T-helper 2 cell treated with Interferon-gamma antibody and Interleukin-4, amounts not matched to agents 5 μg/mL and 100 μg/mL, for 36 hours (primary cell): ENCODE results near the gene KCNJ12.
"Not testable (repeated sequence)": the region's sequence is repeated elsewhere in the genome, so short reads cannot be mapped to it uniquely, and the experiment has no call there.

Source experiments
- DNase-seq: peaks from one replicate; pipeline ENCODE4 v3.0.0; 2021; ENCODE audit warnings: low spot score
- H3K27ac Mint-ChIP-seq: one replicate; pipeline ENCODE4 v1.8.0; 2021; ENCODE audit warnings: mild to moderate bottlenecking, mixed read lengths
- H3K27me3 Mint-ChIP-seq: one replicate; pipeline ENCODE4 v1.8.0; 2021; ENCODE audit warnings: low read depth, mixed read lengths
- H3K36me3 Mint-ChIP-seq: one replicate; pipeline ENCODE4 v1.8.0; 2021; ENCODE audit warnings: low read depth, mixed read lengths
- H3K4me1 Mint-ChIP-seq: one replicate; pipeline ENCODE4 v1.8.0; 2021; ENCODE audit warnings: low read depth, mixed read lengths
- H3K4me3 Mint-ChIP-seq: one replicate; pipeline ENCODE4 v1.8.0; 2022; ENCODE audit warnings: mild to moderate bottlenecking, moderate library complexity, mixed read lengths
- H3K9me3 Mint-ChIP-seq: one replicate; pipeline ENCODE4 v1.8.0; 2021; ENCODE audit warnings: mixed read lengths

The KCNJ12 gene

GRCh38 chr17:21376081-21376758 is at the start of gene KCNJ12:
TSS of gene KCNJ12 (plus strand) at chr17:21376357. CDS start at chr17:21415343, 38,986 bp downstream.
- Mint-ChIP-seq H3K27me3 (peaks cover 29% of the 10 kb centered on the region), H3K4me1 (no peaks in the 10 kb centered on the region), H3K27ac (no peak within 1 kb of the TSS), H3K36me3 (no peaks in the 10 kb centered on the region), H3K4me3 (no peak within 1 kb of the TSS), H3K9me3 (no peaks in the 10 kb centered on the region)
- no peak for DNase-seq

GRCh38 chr17:21327921-21328320 is 48.2 kb upstream of the KCNJ12 start:
- H3K9me3 Mint-ChIP-seq, H3K4me3 Mint-ChIP-seq, H3K27ac Mint-ChIP-seq, H3K4me1 Mint-ChIP-seq, H3K36me3 Mint-ChIP-seq, DNase-seq: not testable (repeated sequence)
- H3K27me3 Mint-ChIP-seq: peaks cover 17% of the 10 kb centered on the region

- not testable (repeated sequence) for H3K27ac Mint-ChIP-seq, H3K9me3 Mint-ChIP-seq, DNase-seq, H3K4me3 Mint-ChIP-seq, H3K36me3 Mint-ChIP-seq, H3K4me1 Mint-ChIP-seq
- peaks cover 11% of the 10 kb centered on the region for H3K27me3 Mint-ChIP-seq
Measured at GRCh38 chr17:21328778-21329177, 47.4 kb upstream of the KCNJ12 start.

- no peaks in the 10 kb centered on the region for H3K36me3 Mint-ChIP-seq
- H3K4me3 Mint-ChIP-seq: no peak overlapping the region
- no peak for DNase-seq
- H3K9me3 Mint-ChIP-seq: peaks cover 5% of the 10 kb centered on the region
- no peak overlapping the region for H3K27ac Mint-ChIP-seq
- H3K27me3 Mint-ChIP-seq: peaks cover 3% of the 10 kb centered on the region
- no peaks in the 10 kb centered on the region for H3K4me1 Mint-ChIP-seq
Measured at GRCh38 chr17:21330436-21331160, 45.6 kb upstream of the KCNJ12 start.

- H3K4me3 Mint-ChIP-seq, DNase-seq, H3K36me3 Mint-ChIP-seq, H3K4me1 Mint-ChIP-seq, H3K27me3 Mint-ChIP-seq, H3K27ac Mint-ChIP-seq, H3K9me3 Mint-ChIP-seq: not testable (repeated sequence)
Measured at GRCh38 chr17:21336541-21337294, 39.4 kb upstream of the KCNJ12 start.

- H3K4me3 Mint-ChIP-seq, H3K36me3 Mint-ChIP-seq, DNase-seq, H3K9me3 Mint-ChIP-seq, H3K27me3 Mint-ChIP-seq, H3K4me1 Mint-ChIP-seq, H3K27ac Mint-ChIP-seq: not testable (repeated sequence)
Measured at GRCh38 chr17:21337981-21338625, 38.1 kb upstream of the KCNJ12 start.

GRCh38 chr17:21339011-21339410 is 37.1 kb upstream of the KCNJ12 start:
- no peaks in the 10 kb centered on the region for H3K36me3 Mint-ChIP-seq

GRCh38 chr17:21339571-21339970 is 36.6 kb upstream of the KCNJ12 start:
- H3K27ac Mint-ChIP-seq, H3K36me3 Mint-ChIP-seq, DNase-seq, H3K4me1 Mint-ChIP-seq, H3K9me3 Mint-ChIP-seq, H3K4me3 Mint-ChIP-seq, H3K27me3 Mint-ChIP-seq: not testable (repeated sequence)

More at GRCh38 chr17:21339011-21339410, 37.1 kb upstream of the KCNJ12 start:
- Mint-ChIP-seq H3K9me3 (no peaks in the 10 kb centered on the region), H3K27me3 (no peaks in the 10 kb centered on the region), H3K4me3 (no peak overlapping the region), H3K4me1 (no peaks in the 10 kb centered on the region), H3K27ac (no peak overlapping the region)
- no peak for DNase-seq

GRCh38 chr17:21340407-21340806 is 35.8 kb upstream of the KCNJ12 start:
- H3K36me3 Mint-ChIP-seq, DNase-seq, H3K27me3 Mint-ChIP-seq, H3K9me3 Mint-ChIP-seq, H3K27ac Mint-ChIP-seq, H3K4me3 Mint-ChIP-seq, H3K4me1 Mint-ChIP-seq: not testable (repeated sequence)

GRCh38 chr17:21341279-21341678 is 34.9 kb upstream of the KCNJ12 start:
- H3K27me3 Mint-ChIP-seq, H3K36me3 Mint-ChIP-seq, H3K27ac Mint-ChIP-seq, H3K4me1 Mint-ChIP-seq, DNase-seq, H3K4me3 Mint-ChIP-seq, H3K9me3 Mint-ChIP-seq: not testable (repeated sequence)

- DNase-seq, H3K9me3 Mint-ChIP-seq, H3K4me3 Mint-ChIP-seq, H3K36me3 Mint-ChIP-seq, H3K27me3 Mint-ChIP-seq, H3K4me1 Mint-ChIP-seq, H3K27ac Mint-ChIP-seq: not testable (repeated sequence)
Measured at GRCh38 chr17:21341925-21342540, 34.1 kb upstream of the KCNJ12 start.

- not testable (repeated sequence) for H3K27me3 Mint-ChIP-seq, H3K9me3 Mint-ChIP-seq, DNase-seq, H3K27ac Mint-ChIP-seq, H3K4me1 Mint-ChIP-seq, H3K36me3 Mint-ChIP-seq, H3K4me3 Mint-ChIP-seq
Measured at GRCh38 chr17:21343061-21343949, 32.9 kb upstream of the KCNJ12 start.

GRCh38 chr17:21344801-21345200 is 31.4 kb upstream of the KCNJ12 start:
- not testable (repeated sequence) for H3K9me3 Mint-ChIP-seq, H3K4me3 Mint-ChIP-seq

More at GRCh38 chr17:21344801-21345200, 31.4 kb upstream of the KCNJ12 start:
- H3K27ac Mint-ChIP-seq, H3K4me1 Mint-ChIP-seq, DNase-seq, H3K36me3 Mint-ChIP-seq, H3K27me3 Mint-ChIP-seq: not testable (repeated sequence)
